Prostate gland (tissue), 2 donors: ENCODE results near the gene BTBD9.

Source experiments
- POLR2AphosphoS5 ChIP-seq: sonication (generic); formaldehyde crosslinking; IDR thresholded peaks from one replicate; pipeline ENCODE4 v1.6.1; 2017; ENCODE audit warnings: antibody characterized with exemption
- TF ChIP-seq, protein P1 (sequence below), 4 experiments: fragments of 200-600 bp in 2 of 4; fragments of 450-650 bp in 2 of 4; sonication (generic) in 2 of 4; IDR thresholded peaks; 1 replicate in 3 of 4; 2 replicates in 1 of 4; pipeline ENCODE4 v1.5.1; 2016 to 2019; ENCODE audit warnings: antibody characterized with exemption in 4 of 4, mild to moderate bottlenecking in 2 of 4, moderate library complexity in 2 of 4

DNA sequence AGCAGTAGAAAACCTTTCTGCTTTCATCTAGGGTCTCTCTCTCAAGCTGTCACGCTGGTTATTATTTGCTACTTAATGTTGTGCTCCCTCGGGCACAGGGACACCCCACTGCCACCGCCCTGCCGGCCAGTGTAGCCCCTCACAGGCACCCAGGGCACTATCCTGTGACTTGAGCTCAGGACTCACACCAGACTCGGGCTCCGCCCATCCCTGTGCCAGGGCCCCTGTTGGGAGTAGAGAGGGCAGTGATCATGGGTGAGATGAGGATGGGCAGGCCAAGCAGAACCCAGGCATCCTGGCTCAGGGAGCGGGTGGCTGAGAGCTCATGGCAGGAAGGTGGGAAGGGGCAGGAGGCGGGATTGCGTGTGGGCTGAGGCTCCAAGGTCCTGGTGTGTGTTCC, 448.3 kb downstream of the BTBD9 start:
- TF ChIP-seq, protein P1, sequence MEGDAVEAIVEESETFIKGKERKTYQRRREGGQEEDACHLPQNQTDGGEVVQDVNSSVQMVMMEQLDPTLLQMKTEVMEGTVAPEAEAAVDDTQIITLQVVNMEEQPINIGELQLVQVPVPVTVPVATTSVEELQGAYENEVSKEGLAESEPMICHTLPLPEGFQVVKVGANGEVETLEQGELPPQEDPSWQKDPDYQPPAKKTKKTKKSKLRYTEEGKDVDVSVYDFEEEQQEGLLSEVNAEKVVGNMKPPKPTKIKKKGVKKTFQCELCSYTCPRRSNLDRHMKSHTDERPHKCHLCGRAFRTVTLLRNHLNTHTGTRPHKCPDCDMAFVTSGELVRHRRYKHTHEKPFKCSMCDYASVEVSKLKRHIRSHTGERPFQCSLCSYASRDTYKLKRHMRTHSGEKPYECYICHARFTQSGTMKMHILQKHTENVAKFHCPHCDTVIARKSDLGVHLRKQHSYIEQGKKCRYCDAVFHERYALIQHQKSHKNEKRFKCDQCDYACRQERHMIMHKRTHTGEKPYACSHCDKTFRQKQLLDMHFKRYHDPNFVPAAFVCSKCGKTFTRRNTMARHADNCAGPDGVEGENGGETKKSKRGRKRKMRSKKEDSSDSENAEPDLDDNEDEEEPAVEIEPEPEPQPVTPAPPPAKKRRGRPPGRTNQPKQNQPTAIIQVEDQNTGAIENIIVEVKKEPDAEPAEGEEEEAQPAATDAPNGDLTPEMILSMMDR (IDR thresholded peaks at IDR 0.05): no peak
- TF ChIP-seq POLR2AphosphoS5: no peak
